ENCODE data around the gene SH2D3A.

DNA sequence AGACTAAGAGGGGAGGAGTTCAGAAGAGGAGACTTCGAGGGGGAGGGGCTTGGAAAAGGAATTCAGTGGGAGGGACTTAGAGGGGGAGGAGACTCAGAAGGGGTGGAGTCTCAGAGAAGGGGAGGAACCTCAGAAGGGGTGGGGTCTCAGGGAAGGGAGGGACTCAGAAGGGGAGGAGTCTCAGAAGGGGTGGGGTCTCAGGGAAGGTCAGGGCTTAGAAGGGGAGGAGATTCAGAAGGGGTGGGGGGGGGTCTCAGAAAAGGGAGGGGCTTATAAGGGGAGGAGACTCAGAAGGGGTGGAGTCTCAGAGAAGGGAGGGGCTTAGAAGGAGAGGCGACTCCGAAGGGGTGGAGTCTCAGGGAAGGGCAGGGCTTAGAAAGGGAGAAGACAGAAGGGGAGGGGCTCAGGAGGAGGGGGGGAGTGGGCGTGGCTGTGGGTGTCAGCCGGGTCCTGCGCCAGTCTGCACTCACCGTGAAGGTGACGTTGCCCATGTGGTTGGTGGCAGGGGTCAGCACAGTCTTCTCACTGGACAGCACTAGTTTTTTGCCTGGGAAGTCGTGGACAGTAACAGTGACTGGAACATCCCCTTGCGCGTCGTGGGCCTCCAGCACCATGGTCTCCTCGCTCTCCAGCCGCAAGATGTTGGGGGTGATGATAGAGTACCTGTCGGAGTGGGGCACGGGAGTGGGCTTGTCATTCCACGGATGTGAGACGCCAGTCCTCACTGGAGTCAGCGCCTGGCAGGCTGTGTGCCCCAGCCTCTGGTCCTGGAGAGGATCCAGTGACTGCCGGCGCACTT, 48.3 kb downstream of the SH2D3A start:
- TF ChIP-seq, protein P1, sequence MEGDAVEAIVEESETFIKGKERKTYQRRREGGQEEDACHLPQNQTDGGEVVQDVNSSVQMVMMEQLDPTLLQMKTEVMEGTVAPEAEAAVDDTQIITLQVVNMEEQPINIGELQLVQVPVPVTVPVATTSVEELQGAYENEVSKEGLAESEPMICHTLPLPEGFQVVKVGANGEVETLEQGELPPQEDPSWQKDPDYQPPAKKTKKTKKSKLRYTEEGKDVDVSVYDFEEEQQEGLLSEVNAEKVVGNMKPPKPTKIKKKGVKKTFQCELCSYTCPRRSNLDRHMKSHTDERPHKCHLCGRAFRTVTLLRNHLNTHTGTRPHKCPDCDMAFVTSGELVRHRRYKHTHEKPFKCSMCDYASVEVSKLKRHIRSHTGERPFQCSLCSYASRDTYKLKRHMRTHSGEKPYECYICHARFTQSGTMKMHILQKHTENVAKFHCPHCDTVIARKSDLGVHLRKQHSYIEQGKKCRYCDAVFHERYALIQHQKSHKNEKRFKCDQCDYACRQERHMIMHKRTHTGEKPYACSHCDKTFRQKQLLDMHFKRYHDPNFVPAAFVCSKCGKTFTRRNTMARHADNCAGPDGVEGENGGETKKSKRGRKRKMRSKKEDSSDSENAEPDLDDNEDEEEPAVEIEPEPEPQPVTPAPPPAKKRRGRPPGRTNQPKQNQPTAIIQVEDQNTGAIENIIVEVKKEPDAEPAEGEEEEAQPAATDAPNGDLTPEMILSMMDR (IDR thresholded peaks at IDR 0.05; ENCODE audit: poor library complexity), result no peak
- TF ChIP-seq EZH2 (IDR thresholded peaks at IDR 0.05; ENCODE audit: borderline replicate concordance) (no peak), EZH2phosphoT487 (IDR thresholded peaks at IDR 0.05; ENCODE audit: low read depth, severe bottlenecking, unreplicated experiment) (no peak)

Measured in hepatocyte (in vitro differentiated cells).